ENCODE data around the gene PLCXD3.

Gene PLCXD3

GRCh38 chr5:41365369-41365768 is 145.0 kb downstream of the PLCXD3 start:
- H3K4me2 ChIP-seq (ENCODE audit: low read depth, low read length, poor library complexity, severe bottlenecking), result no peak overlapping the region
- no peaks in the 10 kb centered on the region for H3K4me1 ChIP-seq (ENCODE audit: insufficient read depth, low read length, poor library complexity, severe bottlenecking)

GRCh38 chr5:41364346-41364745 is 146.1 kb downstream of the PLCXD3 start:
- Histone ChIP-seq H3K4me2 (ENCODE audit: low read depth, low read length, poor library complexity, severe bottlenecking) (no peak overlapping the region), H3K79me2 (ENCODE audit: insufficient read depth, low read length) (no peaks in the 10 kb centered on the region), H3K9ac (ENCODE audit: low read depth, low read length, poor library complexity, severe bottlenecking) (no peak overlapping the region), H2AFZ (ENCODE audit: low read length) (no peak overlapping the region), H3F3A (ENCODE audit: low read depth) (no peaks in the 10 kb centered on the region), H3K4me3 (ENCODE audit: low read length, poor library complexity, severe bottlenecking) (no peak overlapping the region), H4K20me1 (ENCODE audit: insufficient read depth, low read length, poor library complexity, severe bottlenecking) (no peaks in the 10 kb centered on the region), H3K36me3 (ENCODE audit: insufficient read depth, low read length) (no peaks in the 10 kb centered on the region), H3K27me3 (ENCODE audit: insufficient read depth, low read length, poor library complexity, severe bottlenecking) (no peaks in the 10 kb centered on the region), H3K9me2 (replicated peaks; ENCODE audit: low read depth, low read length) (no peaks in the 10 kb centered on the region), H3K4me1 (ENCODE audit: insufficient read depth, low read length, poor library complexity, severe bottlenecking) (no peaks in the 10 kb centered on the region), H3K9me3 (ENCODE audit: insufficient read depth, low read depth, low read length) (no peaks in the 10 kb centered on the region)
- TF ChIP-seq CTCF (conservative IDR thresholded peaks at IDR 0.05; ENCODE audit: low read length) (no peak), EZH2phosphoT487 (IDR thresholded peaks at IDR 0.05; ENCODE audit: borderline replicate concordance) (no peak)

More at GRCh38 chr5:41365369-41365768, 145.0 kb downstream of the PLCXD3 start:
- Histone ChIP-seq H3K9me2 (replicated peaks; ENCODE audit: low read depth, low read length) (no peaks in the 10 kb centered on the region), H3K4me3 (ENCODE audit: low read length, poor library complexity, severe bottlenecking) (no peak overlapping the region), H3F3A (ENCODE audit: low read depth) (no peaks in the 10 kb centered on the region), H3K9ac (ENCODE audit: low read depth, low read length, poor library complexity, severe bottlenecking) (no peak overlapping the region), H3K27me3 (ENCODE audit: insufficient read depth, low read length, poor library complexity, severe bottlenecking) (no peaks in the 10 kb centered on the region), H3K36me3 (ENCODE audit: insufficient read depth, low read length) (no peaks in the 10 kb centered on the region), H3K9me3 (ENCODE audit: insufficient read depth, low read depth, low read length) (no peaks in the 10 kb centered on the region), H2AFZ (ENCODE audit: low read length) (no peak overlapping the region), H4K20me1 (ENCODE audit: insufficient read depth, low read length, poor library complexity, severe bottlenecking) (no peaks in the 10 kb centered on the region), H3K79me2 (ENCODE audit: insufficient read depth, low read length) (no peaks in the 10 kb centered on the region)
- TF ChIP-seq CTCF (conservative IDR thresholded peaks at IDR 0.05; ENCODE audit: low read length) (no peak), EZH2phosphoT487 (IDR thresholded peaks at IDR 0.05; ENCODE audit: borderline replicate concordance) (no peak)

- Histone ChIP-seq H3K4me2 (ENCODE audit: low read depth, low read length, poor library complexity, severe bottlenecking) (no peak overlapping the region), H3K36me3 (ENCODE audit: insufficient read depth, low read length) (no peaks in the 10 kb centered on the region), H4K20me1 (ENCODE audit: insufficient read depth, low read length, poor library complexity, severe bottlenecking) (no peaks in the 10 kb centered on the region), H3K27me3 (ENCODE audit: insufficient read depth, low read length, poor library complexity, severe bottlenecking) (no peaks in the 10 kb centered on the region), H3K9me2 (replicated peaks; ENCODE audit: low read depth, low read length) (no peaks in the 10 kb centered on the region), H3K9me3 (ENCODE audit: insufficient read depth, low read depth, low read length) (no peaks in the 10 kb centered on the region), H3K9ac (ENCODE audit: low read depth, low read length, poor library complexity, severe bottlenecking) (no peak overlapping the region), H3K4me1 (ENCODE audit: insufficient read depth, low read length, poor library complexity, severe bottlenecking) (no peaks in the 10 kb centered on the region), H3F3A (ENCODE audit: low read depth) (no peaks in the 10 kb centered on the region), H3K79me2 (ENCODE audit: insufficient read depth, low read length) (no peaks in the 10 kb centered on the region), H3K4me3 (ENCODE audit: low read length, poor library complexity, severe bottlenecking) (no peak overlapping the region), H2AFZ (ENCODE audit: low read length) (no peak overlapping the region)
- TF ChIP-seq EZH2phosphoT487 (IDR thresholded peaks at IDR 0.05; ENCODE audit: borderline replicate concordance) (no peak), CTCF (conservative IDR thresholded peaks at IDR 0.05; ENCODE audit: low read length) (no peak)
Measured at GRCh38 chr5:41363343-41363986, 146.9 kb downstream of the PLCXD3 start.
